ENCODE data around the gene MYDGF.

DNA sequence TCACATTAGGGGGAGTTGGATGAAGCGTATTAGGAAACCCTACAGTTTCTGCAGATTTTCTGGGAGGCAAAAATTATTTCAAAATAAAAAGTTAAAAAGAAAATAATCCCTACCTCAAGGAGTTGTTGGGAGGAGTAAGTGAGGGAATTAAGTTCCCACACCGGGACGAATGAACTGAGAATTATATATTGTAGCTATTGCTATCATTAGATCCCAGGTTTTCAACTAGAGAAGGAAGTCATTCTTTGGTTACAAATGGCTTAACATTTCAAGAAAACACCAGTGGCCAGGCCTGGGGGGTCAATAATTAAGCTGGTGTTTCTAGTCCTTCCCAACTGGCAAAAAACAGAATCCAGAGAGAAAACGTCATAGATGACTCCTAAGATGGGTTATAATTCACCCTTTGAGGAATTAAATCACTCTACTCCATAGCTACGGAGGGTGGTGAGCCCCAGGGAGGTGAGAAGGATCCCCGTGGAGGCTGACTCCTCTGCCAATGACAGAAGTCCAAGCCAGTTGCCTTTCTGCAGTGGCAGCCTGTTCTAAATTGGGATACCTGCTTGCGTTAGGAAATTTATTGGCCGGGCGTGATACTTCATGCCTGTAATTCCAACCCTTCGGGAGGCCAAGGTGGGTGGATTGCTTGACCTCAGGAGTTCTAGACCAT lies 1.2 kb upstream of the MYDGF start:
- TF ChIP-seq, protein P1, sequence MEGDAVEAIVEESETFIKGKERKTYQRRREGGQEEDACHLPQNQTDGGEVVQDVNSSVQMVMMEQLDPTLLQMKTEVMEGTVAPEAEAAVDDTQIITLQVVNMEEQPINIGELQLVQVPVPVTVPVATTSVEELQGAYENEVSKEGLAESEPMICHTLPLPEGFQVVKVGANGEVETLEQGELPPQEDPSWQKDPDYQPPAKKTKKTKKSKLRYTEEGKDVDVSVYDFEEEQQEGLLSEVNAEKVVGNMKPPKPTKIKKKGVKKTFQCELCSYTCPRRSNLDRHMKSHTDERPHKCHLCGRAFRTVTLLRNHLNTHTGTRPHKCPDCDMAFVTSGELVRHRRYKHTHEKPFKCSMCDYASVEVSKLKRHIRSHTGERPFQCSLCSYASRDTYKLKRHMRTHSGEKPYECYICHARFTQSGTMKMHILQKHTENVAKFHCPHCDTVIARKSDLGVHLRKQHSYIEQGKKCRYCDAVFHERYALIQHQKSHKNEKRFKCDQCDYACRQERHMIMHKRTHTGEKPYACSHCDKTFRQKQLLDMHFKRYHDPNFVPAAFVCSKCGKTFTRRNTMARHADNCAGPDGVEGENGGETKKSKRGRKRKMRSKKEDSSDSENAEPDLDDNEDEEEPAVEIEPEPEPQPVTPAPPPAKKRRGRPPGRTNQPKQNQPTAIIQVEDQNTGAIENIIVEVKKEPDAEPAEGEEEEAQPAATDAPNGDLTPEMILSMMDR (IDR thresholded peaks at IDR 0.05): no peak
- no peak for TF ChIP-seq POLR2A (IDR thresholded peaks at IDR 0.05)
